Neuron (in vitro differentiated cells): ENCODE measurements around the gene FLT1.

Experiments used
- H2AFZ ChIP-seq: one replicate; pipeline ENCODE4 v1.6.1; 2013; ENCODE audit warnings: low read depth, mild to moderate bottlenecking, inconsistent platforms, low read length, moderate library complexity
- H3K27me3 ChIP-seq: one replicate; pipeline ENCODE4 v1.6.1; 2013; ENCODE audit warnings: low read length; ENCODE audit not compliant: insufficient read depth
- H3K36me3 ChIP-seq: one replicate; pipeline ENCODE4 v1.6.1; 2013; ENCODE audit warnings: low read length; ENCODE audit not compliant: insufficient read depth
- H3K4me1 ChIP-seq: one replicate; pipeline ENCODE4 v1.6.1; 2013; ENCODE audit warnings: low read length; ENCODE audit not compliant: insufficient read depth
- H3K4me3 ChIP-seq: 2 replicates; pipeline ENCODE4 v1.5.1; 2013; ENCODE audit warnings: mild to moderate bottlenecking, low read length, moderate library complexity
- H3K9me3 ChIP-seq: one replicate; pipeline ENCODE4 v1.6.1; 2013; ENCODE audit warnings: low read length

Gene FLT1

DNA sequence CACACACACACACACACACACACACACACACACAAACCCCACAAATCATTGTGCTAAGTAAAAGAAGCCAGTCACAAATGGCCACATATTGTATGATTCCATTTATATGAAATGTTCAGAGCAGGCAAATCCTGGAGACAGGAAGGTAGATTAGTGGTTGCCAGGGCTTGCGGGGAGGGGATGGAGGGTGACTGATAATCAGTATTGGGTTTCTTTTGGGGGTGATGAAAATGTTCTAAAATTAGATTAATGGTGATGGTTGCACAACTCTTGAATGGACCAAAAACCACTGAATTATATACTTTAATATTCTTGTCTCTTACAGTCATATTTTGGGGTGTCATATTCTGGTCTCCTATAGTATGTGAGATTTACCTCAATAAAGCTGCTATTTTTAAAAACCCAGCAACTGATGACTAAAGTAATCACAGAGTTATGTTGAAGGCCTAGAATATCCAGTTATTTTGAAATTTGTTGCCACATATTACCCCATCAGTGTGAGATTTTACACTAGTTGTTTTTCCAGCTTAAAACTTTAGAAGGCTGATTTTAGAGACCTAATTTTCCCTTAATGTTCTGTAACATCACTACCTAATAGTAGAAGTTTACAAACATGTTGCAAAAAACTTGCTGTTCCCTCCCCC lies 20.3 kb downstream of the FLT1 start:
- H3K9me3 ChIP-seq = no peaks in the 10 kb centered on the region
- no peak overlapping the region for H3K4me3 ChIP-seq
- no peaks in the 10 kb centered on the region for H3K36me3 ChIP-seq
- H2AFZ ChIP-seq = no peak overlapping the region
- no peaks in the 10 kb centered on the region for H3K4me1 ChIP-seq
- H3K27me3 ChIP-seq = peaks cover 5% of the 10 kb centered on the region

- no peaks in the 10 kb centered on the region for H3K9me3 ChIP-seq
- H3K36me3 ChIP-seq = no peaks in the 10 kb centered on the region
- H3K27me3 ChIP-seq = peaks cover 5% of the 10 kb centered on the region
- no peak overlapping the region for H2AFZ ChIP-seq
- no peak overlapping the region for H3K4me3 ChIP-seq
- no peaks in the 10 kb centered on the region for H3K4me1 ChIP-seq
Measured at GRCh38 chr13:28473044-28473443, 21.9 kb downstream of the FLT1 start.

- Histone ChIP-seq H3K36me3 (no peaks in the 10 kb centered on the region), H3K9me3 (no peaks in the 10 kb centered on the region), H3K4me3 (no peak overlapping the region)
Measured at GRCh38 chr13:28471421-28471820, 23.5 kb downstream of the FLT1 start.

GRCh38 chr13:28470296-28470695 lies 24.6 kb downstream of the FLT1 start:
- no peaks in the 10 kb centered on the region for H3K36me3 ChIP-seq
- no peaks in the 10 kb centered on the region for H3K9me3 ChIP-seq
- no peaks in the 10 kb centered on the region for H3K4me1 ChIP-seq
- no peak overlapping the region for H2AFZ ChIP-seq
- peaks cover 2% of the 10 kb centered on the region for H3K27me3 ChIP-seq
- H3K4me3 ChIP-seq = no peak overlapping the region

More at GRCh38 chr13:28471421-28471820, 23.5 kb downstream of the FLT1 start:
- no peaks in the 10 kb centered on the region for H3K4me1 ChIP-seq
- peaks cover 2% of the 10 kb centered on the region for H3K27me3 ChIP-seq
- H2AFZ ChIP-seq = no peak overlapping the region

- H2AFZ ChIP-seq = no peak overlapping the region
- no peaks in the 10 kb centered on the region for H3K9me3 ChIP-seq
- H3K4me3 ChIP-seq = no peak overlapping the region
- no peaks in the 10 kb centered on the region for H3K4me1 ChIP-seq
- no peaks in the 10 kb centered on the region for H3K36me3 ChIP-seq
- peaks cover 2% of the 10 kb centered on the region for H3K27me3 ChIP-seq
Measured at GRCh38 chr13:28469316-28469715, 25.6 kb downstream of the FLT1 start.

DNA sequence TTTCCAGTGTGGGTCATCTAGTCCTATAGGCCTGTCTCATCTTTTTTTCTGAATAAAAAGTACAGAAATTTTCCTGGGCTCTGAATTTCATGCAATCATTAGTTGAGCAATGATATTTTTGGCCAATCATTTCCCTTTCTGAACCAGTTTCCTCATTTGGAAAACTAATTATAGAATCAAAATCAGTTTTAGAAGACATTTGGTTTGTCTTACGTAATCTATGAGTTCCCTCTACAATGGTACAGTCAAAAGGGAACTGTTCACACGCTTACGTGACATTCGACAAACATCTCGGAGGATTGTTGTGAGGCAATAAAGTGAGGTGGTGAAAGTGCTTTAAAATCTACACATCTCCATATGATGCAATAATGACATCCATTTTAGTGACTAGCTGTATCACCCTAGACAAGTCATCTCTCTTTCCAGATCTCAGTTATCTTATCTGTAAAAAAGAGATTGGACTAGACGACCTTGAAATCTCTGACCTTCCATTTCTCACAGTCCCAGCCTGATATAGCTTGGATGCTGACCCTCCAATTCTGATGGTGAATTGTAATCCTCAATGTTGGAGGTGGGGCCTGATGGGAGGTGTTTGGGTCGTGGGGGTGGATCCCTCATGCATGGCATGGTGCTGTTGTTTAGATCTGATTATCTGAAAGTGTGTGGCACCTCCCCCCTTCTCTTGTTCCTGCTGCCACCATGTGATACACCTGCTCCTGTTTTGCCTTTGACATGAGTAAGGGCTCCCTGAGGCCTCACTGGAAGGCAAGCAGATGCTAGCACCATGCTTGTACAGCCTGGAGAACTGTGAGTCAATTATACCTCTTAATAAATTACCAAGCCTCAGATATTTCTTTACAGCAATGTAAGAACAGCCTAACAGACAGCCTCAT lies 26.7 kb downstream of the FLT1 start:
- H3K4me1 ChIP-seq = no peaks in the 10 kb centered on the region
- no peak overlapping the region for H3K4me3 ChIP-seq
- no peaks in the 10 kb centered on the region for H3K36me3 ChIP-seq
- no peaks in the 10 kb centered on the region for H3K9me3 ChIP-seq
- peaks cover 2% of the 10 kb centered on the region for H3K27me3 ChIP-seq
- H2AFZ ChIP-seq = no peak overlapping the region

- H3K27me3 ChIP-seq = no peaks in the 10 kb centered on the region
- H3K36me3 ChIP-seq = no peaks in the 10 kb centered on the region
Measured at GRCh38 chr13:28467034-28467433, 27.9 kb downstream of the FLT1 start.

DNA sequence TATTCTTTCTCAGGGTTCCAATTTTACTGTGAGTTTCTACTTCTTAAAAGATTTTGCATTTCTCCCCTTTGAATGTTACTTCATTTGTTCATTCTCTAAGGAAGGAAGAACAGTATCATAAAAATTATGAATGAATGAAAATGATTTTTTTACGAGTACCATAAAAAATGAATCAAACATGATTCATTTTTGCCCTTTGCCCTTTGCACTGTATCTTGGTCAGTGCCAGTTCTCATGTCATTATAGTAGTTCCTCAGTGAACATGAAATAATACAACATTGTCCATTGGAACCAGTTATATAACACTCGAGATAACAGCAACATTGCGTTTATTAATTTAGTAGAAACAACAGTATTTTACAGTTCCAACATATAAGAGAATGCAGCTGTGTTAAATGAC lies 28.8 kb downstream of the FLT1 start:
- H3K4me1 ChIP-seq = no peaks in the 10 kb centered on the region
- H3K9me3 ChIP-seq = no peaks in the 10 kb centered on the region
- H3K4me3 ChIP-seq = no peak overlapping the region
- H2AFZ ChIP-seq = no peak overlapping the region
- no peaks in the 10 kb centered on the region for H3K27me3 ChIP-seq
- H3K36me3 ChIP-seq = no peaks in the 10 kb centered on the region

More at GRCh38 chr13:28467034-28467433, 27.9 kb downstream of the FLT1 start:
- no peaks in the 10 kb centered on the region for H3K4me1 ChIP-seq
- no peaks in the 10 kb centered on the region for H3K9me3 ChIP-seq
- H2AFZ ChIP-seq = no peak overlapping the region
- no peak overlapping the region for H3K4me3 ChIP-seq

GRCh38 chr13:28464861-28465460 lies 30.0 kb downstream of the FLT1 start:
- no peak overlapping the region for H3K4me3 ChIP-seq
- no peaks in the 10 kb centered on the region for H3K9me3 ChIP-seq

GRCh38 chr13:28463481-28463880 lies 31.4 kb downstream of the FLT1 start:
- Histone ChIP-seq H3K27me3 (no peaks in the 10 kb centered on the region), H3K9me3 (no peaks in the 10 kb centered on the region), H3K36me3 (no peaks in the 10 kb centered on the region), H3K4me3 (no peak overlapping the region), H3K4me1 (no peaks in the 10 kb centered on the region), H2AFZ (no peak overlapping the region)

More at GRCh38 chr13:28464861-28465460, 30.0 kb downstream of the FLT1 start:
- H3K36me3 ChIP-seq = no peaks in the 10 kb centered on the region
- no peaks in the 10 kb centered on the region for H3K27me3 ChIP-seq
- no peaks in the 10 kb centered on the region for H3K4me1 ChIP-seq
- H2AFZ ChIP-seq = no peak overlapping the region

DNA sequence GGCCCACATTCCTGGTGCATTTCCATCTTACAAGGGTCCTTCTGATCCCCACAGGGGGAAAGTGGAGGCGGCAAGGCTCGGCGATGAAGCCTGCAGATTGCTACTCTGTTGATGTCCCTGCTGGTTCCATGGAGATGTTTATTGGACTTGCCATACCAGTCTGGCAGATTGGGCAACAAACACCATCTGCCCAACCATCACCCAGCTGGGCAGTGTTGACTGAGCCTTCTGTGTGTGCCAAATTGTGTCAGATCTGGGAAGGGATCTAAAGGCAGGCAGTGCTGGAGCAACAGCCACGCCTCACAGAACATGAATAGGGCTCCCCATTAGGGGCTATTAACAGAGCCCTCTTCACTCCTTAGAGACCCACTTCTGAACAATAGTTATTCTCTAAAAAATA lies 35.0 kb downstream of the FLT1 start:
- H3K4me1 ChIP-seq = no peaks in the 10 kb centered on the region
- H3K36me3 ChIP-seq = no peaks in the 10 kb centered on the region
- H3K27me3 ChIP-seq = no peaks in the 10 kb centered on the region
- H2AFZ ChIP-seq = no peak overlapping the region
- no peak overlapping the region for H3K4me3 ChIP-seq
- H3K9me3 ChIP-seq = no peaks in the 10 kb centered on the region

DNA sequence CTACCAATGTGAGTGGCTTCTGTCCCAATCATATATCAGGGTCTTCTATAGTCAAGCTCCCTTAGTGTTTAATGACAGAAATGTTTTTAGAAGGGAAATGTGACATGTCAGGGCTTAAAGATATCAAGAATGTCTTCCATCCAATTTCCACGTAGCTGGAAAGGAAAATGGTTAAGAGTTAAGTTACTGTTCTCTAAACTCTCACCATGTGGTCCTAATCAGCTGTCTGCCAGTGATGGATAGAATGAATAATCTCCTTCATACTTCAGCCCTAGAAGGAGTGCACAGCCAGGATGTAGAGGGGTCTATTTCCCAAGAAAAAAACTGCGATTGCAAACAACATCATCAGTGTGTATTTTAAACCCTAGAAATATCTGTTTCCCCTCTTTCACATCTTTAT lies 36.3 kb downstream of the FLT1 start:
- H2AFZ ChIP-seq = no peak overlapping the region
- H3K27me3 ChIP-seq = no peaks in the 10 kb centered on the region
- H3K4me1 ChIP-seq = no peaks in the 10 kb centered on the region

DNA sequence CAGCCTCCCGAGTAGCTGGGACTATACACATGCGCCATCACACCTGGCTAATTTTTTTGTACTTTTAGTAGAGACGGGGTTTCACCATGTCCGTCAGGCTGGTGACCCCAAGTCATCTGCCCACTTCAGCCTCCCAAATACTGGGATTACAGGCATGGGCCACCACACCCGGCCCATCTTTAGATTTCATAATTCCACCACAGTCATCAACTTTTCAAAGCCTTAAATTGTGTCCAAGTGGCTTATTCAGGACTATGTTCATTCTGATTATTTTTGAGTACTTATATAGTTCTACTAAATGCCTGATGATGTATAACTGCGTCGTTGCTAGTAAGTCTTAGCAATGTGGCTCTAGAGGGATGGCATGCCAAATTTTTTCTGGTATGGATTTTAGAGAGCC lies 36.9 kb downstream of the FLT1 start:
- Histone ChIP-seq H3K4me1 (no peaks in the 10 kb centered on the region), H3K27me3 (no peaks in the 10 kb centered on the region), H2AFZ (no peak overlapping the region), H3K36me3 (no peaks in the 10 kb centered on the region), H3K9me3 (no peaks in the 10 kb centered on the region), H3K4me3 (no peak overlapping the region)

More for the DNA sequence above, 36.3 kb downstream of the FLT1 start:
- Histone ChIP-seq H3K9me3 (no peaks in the 10 kb centered on the region), H3K36me3 (no peaks in the 10 kb centered on the region), H3K4me3 (no peak overlapping the region)
